ENCODE measurements around the gene FAM111A.
A peak's percentile ranks its signal among the peaks of the same experiment; 100 is the strongest.

The FAM111A gene

GRCh38 chr11:59184691-59185339, 42.2 kb downstream of the FAM111A start:
- no peak for ATAC-seq (ENCODE audit: low read depth)
- Histone ChIP-seq H3K27ac (ENCODE audit: poor library complexity, severe bottlenecking) (no peak overlapping the region), H3K27me3 (ENCODE audit: insufficient read depth, poor library complexity, severe bottlenecking) (no peaks in the 10 kb centered on the region), H3K4me3 (ENCODE audit: severe bottlenecking) (no peak overlapping the region), H3K4me1 (ENCODE audit: insufficient read depth, poor library complexity, severe bottlenecking) (no peaks in the 10 kb centered on the region), H3K9me3 (ENCODE audit: severe bottlenecking) (no peaks in the 10 kb centered on the region), H3K36me3 (ENCODE audit: low read depth) (peaks cover 67% of the 10 kb centered on the region)
- TF ChIP-seq CTCF (IDR thresholded peaks at IDR 0.05; ENCODE audit: poor library complexity, severe bottlenecking), result no peak
- no peak for DNase-seq (ENCODE audit: low spot score)

- no peak overlapping the region for H3K4me3 ChIP-seq (ENCODE audit: severe bottlenecking)
- no peaks in the 10 kb centered on the region for H3K27me3 ChIP-seq (ENCODE audit: insufficient read depth, poor library complexity, severe bottlenecking)
- ATAC-seq (ENCODE audit: low read depth) (no peak), DNase-seq (ENCODE audit: low spot score) (no peak)
- no peak overlapping the region for H3K27ac ChIP-seq (ENCODE audit: poor library complexity, severe bottlenecking)
- no peak for TF ChIP-seq CTCF (IDR thresholded peaks at IDR 0.05; ENCODE audit: poor library complexity, severe bottlenecking)
- H3K4me1 ChIP-seq (ENCODE audit: insufficient read depth, poor library complexity, severe bottlenecking), result no peaks in the 10 kb centered on the region
- peaks cover 72% of the 10 kb centered on the region for H3K36me3 ChIP-seq (ENCODE audit: low read depth)
- no peaks in the 10 kb centered on the region for H3K9me3 ChIP-seq (ENCODE audit: severe bottlenecking)
Observed at GRCh38 chr11:59185386-59185945, 42.8 kb downstream of the FAM111A start.

GRCh38 chr11:59186130-59186594, 43.5 kb downstream of the FAM111A start:
- H3K27ac ChIP-seq (ENCODE audit: poor library complexity, severe bottlenecking), result no peak overlapping the region
- peaks cover 78% of the 10 kb centered on the region for H3K36me3 ChIP-seq (ENCODE audit: low read depth)
- TF ChIP-seq CTCF (IDR thresholded peaks at IDR 0.05; ENCODE audit: poor library complexity, severe bottlenecking), result peak; percentile 64
- no peaks in the 10 kb centered on the region for H3K9me3 ChIP-seq (ENCODE audit: severe bottlenecking)
- no peaks in the 10 kb centered on the region for H3K4me1 ChIP-seq (ENCODE audit: insufficient read depth, poor library complexity, severe bottlenecking)
- ATAC-seq (ENCODE audit: low read depth) (peak; percentile 57; the same call in 1 of the 3 replicates), DNase-seq (ENCODE audit: low spot score) (no peak)
- H3K4me3 ChIP-seq (ENCODE audit: severe bottlenecking), result no peak overlapping the region
- H3K27me3 ChIP-seq (ENCODE audit: insufficient read depth, poor library complexity, severe bottlenecking), result no peaks in the 10 kb centered on the region

- no peak for TF ChIP-seq CTCF (IDR thresholded peaks at IDR 0.05; ENCODE audit: poor library complexity, severe bottlenecking)
- Histone ChIP-seq H3K4me3 (ENCODE audit: severe bottlenecking) (no peak overlapping the region), H3K27me3 (ENCODE audit: insufficient read depth, poor library complexity, severe bottlenecking) (no peaks in the 10 kb centered on the region), H3K27ac (ENCODE audit: poor library complexity, severe bottlenecking) (no peak overlapping the region), H3K9me3 (ENCODE audit: severe bottlenecking) (no peaks in the 10 kb centered on the region), H3K36me3 (ENCODE audit: low read depth) (peaks cover 77% of the 10 kb centered on the region), H3K4me1 (ENCODE audit: insufficient read depth, poor library complexity, severe bottlenecking) (no peaks in the 10 kb centered on the region)
- DNase-seq (ENCODE audit: low spot score) (no peak), ATAC-seq (ENCODE audit: low read depth) (no peak)
Observed at GRCh38 chr11:59187035-59187434, 44.4 kb downstream of the FAM111A start.

- Histone ChIP-seq H3K4me3 (ENCODE audit: severe bottlenecking) (no peak overlapping the region), H3K9me3 (ENCODE audit: severe bottlenecking) (no peaks in the 10 kb centered on the region), H3K27me3 (ENCODE audit: insufficient read depth, poor library complexity, severe bottlenecking) (no peaks in the 10 kb centered on the region), H3K4me1 (ENCODE audit: insufficient read depth, poor library complexity, severe bottlenecking) (no peaks in the 10 kb centered on the region), H3K36me3 (ENCODE audit: low read depth) (peaks cover 77% of the 10 kb centered on the region), H3K27ac (ENCODE audit: poor library complexity, severe bottlenecking) (no peak overlapping the region)
- ATAC-seq (ENCODE audit: low read depth) (no peak), DNase-seq (ENCODE audit: low spot score) (no peak)
- no peak for TF ChIP-seq CTCF (IDR thresholded peaks at IDR 0.05; ENCODE audit: poor library complexity, severe bottlenecking)
Observed at GRCh38 chr11:59187587-59187986, 44.9 kb downstream of the FAM111A start.

Data from RWPE2 (cell line).